Hippocampal formation (tissue), 2 donors: ENCODE measurements around the gene ITSN1.

Experiments
- DNase-seq, 2 donors: peaks; one replicate each; lab custom pipeline; 2025; lab: John Stamatoyannopoulos, UW

ITSN1 gene

GRCh38 chr21:33731447-33731846, 89.1 kb downstream of the ITSN1 start:
- no peak for DNase-seq

GRCh38 chr21:33732038-33732437, 89.7 kb downstream of the ITSN1 start:
- DNase-seq, result no peak

GRCh38 chr21:33733601-33734000, 91.3 kb downstream of the ITSN1 start:
- DNase-seq, result no peak

GRCh38 chr21:33734291-33734690, 92.0 kb downstream of the ITSN1 start:
- no peak for DNase-seq

- DNase-seq, result no peak
Measured at GRCh38 chr21:33734818-33735217, 92.5 kb downstream of the ITSN1 start.

GRCh38 chr21:33736569-33736968, 94.3 kb downstream of the ITSN1 start:
- no peak for DNase-seq

- no peak for DNase-seq
Measured at GRCh38 chr21:33739701-33740100, 97.4 kb downstream of the ITSN1 start.

- no peak for DNase-seq
Measured at GRCh38 chr21:33747420-33747819, 105.1 kb downstream of the ITSN1 start.

- no peak for DNase-seq
Measured at GRCh38 chr21:33748903-33749302, 106.6 kb downstream of the ITSN1 start.

- DNase-seq, result no peak
Measured at GRCh38 chr21:33750017-33750416, 107.7 kb downstream of the ITSN1 start.

- no peak for DNase-seq
Measured at GRCh38 chr21:33751120-33751519, 108.8 kb downstream of the ITSN1 start.

- DNase-seq, result no peak
Measured at GRCh38 chr21:33751533-33751932, 109.2 kb downstream of the ITSN1 start.

- DNase-seq, result no peak
Measured at GRCh38 chr21:33752260-33752659, 110.0 kb downstream of the ITSN1 start.

- DNase-seq, result no peak
Measured at GRCh38 chr21:33753886-33754285, 111.6 kb downstream of the ITSN1 start.

GRCh38 chr21:33754481-33754880, 112.2 kb downstream of the ITSN1 start:
- DNase-seq, result peak in 1 of 2 donors; percentile 54

- no peak for DNase-seq
Measured at GRCh38 chr21:33755354-33755753, 113.1 kb downstream of the ITSN1 start.

- DNase-seq, result no peak
Measured at GRCh38 chr21:33760641-33761440, 118.5 kb downstream of the ITSN1 start.

- DNase-seq, result no peak
Measured at GRCh38 chr21:33761441-33762036, 119.2 kb downstream of the ITSN1 start.

- no peak for DNase-seq
Measured at GRCh38 chr21:33762803-33763581, 120.7 kb downstream of the ITSN1 start.

GRCh38 chr21:33763582-33763899, 121.2 kb downstream of the ITSN1 start:
- DNase-seq, result no peak

GRCh38 chr21:33767236-33767635, 124.9 kb downstream of the ITSN1 start:
- no peak for DNase-seq

GRCh38 chr21:33767960-33768359, 125.7 kb downstream of the ITSN1 start:
- no peak for DNase-seq

GRCh38 chr21:33769057-33769456, 126.8 kb downstream of the ITSN1 start:
- no peak for DNase-seq
